Endothelial cell of umbilical vein (primary cell): ENCODE data around the gene C12orf76. TPM values are rescaled to one million over a fixed set of nuclear protein-coding genes. Genes with fewer than 3 reads are reported as not detected.
A peak's percentile ranks its signal among the peaks of the same experiment; 100 is the strongest.

Experiments used
- BruUV-seq: library from RNA; stranded (reverse); fragments of 400-500 nt; replicated peaks from 2 replicates; lab custom pipeline; 2021; lab: Mats Ljungman, UMichigan
- CTCF ChIA-PET: fragments of 300-600, 350-600 bp; sonication (Branson Sonifier 250); formaldehyde crosslinking; loops from one replicate; lab custom pipeline; 2021; ENCODE audit warnings: antibody characterized with exemption, inconsistent platforms; lab: Charles Lee
- POLR2A ChIA-PET: fragments of 300-600, 350-600 bp; sonication (Branson Sonifier 250); formaldehyde crosslinking; loops from one replicate; lab custom pipeline; 2021; ENCODE audit warnings: antibody characterized with exemption, inconsistent platforms; lab: Charles Lee
- DNase-seq: peaks from one replicate; pipeline ENCODE4 v3.0.0-alpha.2; 2011; ENCODE audit warnings: low read depth, low spot score
- FAIRE-seq: peaks from 2 replicates; lab custom pipeline; 2011; peaks lifted over from hg19 to GRCh38; lab: Jason Lieb, UNC
- H2AFZ ChIP-seq: 2 replicates; pipeline ENCODE4 v1.6.0; 2012; ENCODE audit warnings: low read depth, low read length, control low read depth, inconsistent platforms
- H3K27ac ChIP-seq: 2 replicates; pipeline ENCODE4 v1.5.1; 2011; ENCODE audit warnings: low read depth, mild to moderate bottlenecking, control low read depth, low read length, moderate library complexity; ENCODE audit not compliant: insufficient read depth
- H3K27me3 ChIP-seq, 2 experiments: 2 replicates each; pipeline versions ENCODE4 v1.6.0 to v1.6.1; 2011; ENCODE audit warnings: low read length in 2 of 2, mixed read lengths in 1 of 2; ENCODE audit not compliant: control insufficient read depth in 2 of 2, insufficient read depth in 2 of 2
- H3K36me3 ChIP-seq, 2 experiments: 2 replicates in 1 of 2; 3 replicates in 1 of 2; pipeline ENCODE4 v1.5.1; 2011; ENCODE audit warnings: low read length in 2 of 2, mild to moderate bottlenecking in 1 of 2, moderate library complexity in 1 of 2; ENCODE audit not compliant: control insufficient read depth in 2 of 2, insufficient read depth in 2 of 2; ENCODE audit errors: extremely low read depth in 1 of 2
- H3K4me1 ChIP-seq: 3 replicates; pipeline ENCODE4 v1.5.1; 2011; ENCODE audit warnings: mild to moderate bottlenecking, low read length; ENCODE audit not compliant: control insufficient read depth, insufficient read depth; ENCODE audit errors: extremely low read depth
- H3K4me2 ChIP-seq: 2 replicates; pipeline ENCODE4 v1.6.1; 2011; ENCODE audit warnings: low read length, control low read depth, mixed read lengths; ENCODE audit not compliant: insufficient read depth
- H3K4me3 ChIP-seq, 3 experiments: fragments of 200-600 bp in 1 of 3; sonication (generic), shearing (Covaris generic) in 1 of 3; replicated peaks in 1 of 3; 2 replicates each; pipeline ENCODE4 v1.5.1; 2011 to 2016; ENCODE audit warnings: control low read depth in 3 of 3, low read length in 3 of 3, mild to moderate bottlenecking in 2 of 3, inconsistent platforms in 1 of 3, low read depth in 1 of 3, moderate library complexity in 1 of 3; ENCODE audit not compliant: insufficient read depth in 1 of 3
- H3K79me2 ChIP-seq: 2 replicates; pipeline ENCODE4 v1.6.0; 2012; ENCODE audit warnings: low read length, inconsistent platforms; ENCODE audit not compliant: control insufficient read depth, insufficient read depth
- H3K9ac ChIP-seq: replicated peaks from 2 replicates; pipeline ENCODE3; 2011; ENCODE audit warnings: low read length, control low read depth; ENCODE audit not compliant: insufficient read depth; ENCODE audit errors: extremely low read depth
- H3K9me1 ChIP-seq: replicated peaks from 3 replicates; pipeline ENCODE4 v1.6.0; 2011; ENCODE audit warnings: mild to moderate bottlenecking, low read length; ENCODE audit not compliant: control insufficient read depth, insufficient read depth; ENCODE audit errors: extremely low read depth
- H3K9me3 ChIP-seq: replicated peaks from 2 replicates; pipeline ENCODE4 v1.5.1; 2012; ENCODE audit warnings: low read length, inconsistent platforms; ENCODE audit not compliant: control insufficient read depth, insufficient read depth
- H4K20me1 ChIP-seq: replicated peaks from 2 replicates; pipeline ENCODE3; 2011; ENCODE audit warnings: mild to moderate bottlenecking, low read length; ENCODE audit not compliant: control insufficient read depth, insufficient read depth; ENCODE audit errors: extremely low read depth
- GATA2 ChIP-seq: IDR thresholded peaks from 2 replicates; pipeline ENCODE4 v1.7.0; 2011; ENCODE audit warnings: low read depth, mild to moderate bottlenecking, moderate library complexity, mixed read lengths, low read length; ENCODE audit not compliant: insufficient read length, insufficient read depth
- JUN ChIP-seq: IDR thresholded peaks from 2 replicates; pipeline ENCODE4 v1.6.1; 2011; ENCODE audit warnings: borderline replicate concordance, low read depth; ENCODE audit not compliant: insufficient read length, insufficient read depth
- POLR2AphosphoS5 ChIP-seq: IDR thresholded peaks from 2 replicates; pipeline ENCODE4 v1.6.1; 2012; ENCODE audit warnings: low read depth, mild to moderate bottlenecking, control low read depth, low read length, moderate library complexity; ENCODE audit not compliant: insufficient read depth
- dilution Hi-C: fragments of 300-500 bp; cut with MboI; formaldehyde crosslinking; loops from one replicate; pipeline ENCODE4 v1.15.0; 2019; ENCODE audit warnings: low sequenced_read_pairs; ENCODE audit not compliant: extremely low pct_ligation_motif_present
- intact Hi-C: fragments of 100-400 bp; cut with micrococcal nuclease; formaldehyde crosslinking; loops from one replicate; pipeline ENCODE4 v1.10.0; 2022
- polyA plus RNA-seq, 4 experiments: library from polyadenylated mRNA; depleted of rRNA in 3 of 4; stranded (reverse) in 3 of 4; unstranded in 1 of 4; fragments of >200 nt; gene quantifications; 2 replicates each; pipeline versions ENCODE4 v1.2.1 to v1.2.3, GENCODE V29; 2011 to 2012; ENCODE audit warnings: missing spikeins in 1 of 4
- total RNA-seq: library from RNA; stranded (reverse); gene quantifications from 2 replicates; pipeline ENCODE4 v1.2.3, GENCODE V29; 2021

C12orf76 gene
- total and polyA plus RNA-seq, 2 donors (not counting 3 experiments of a cell fraction or from before 2014, with no cell fraction given), result 13.4 to 17.1 TPM

GRCh38 chr12:110024051-110024450 lies 24.3 kb downstream of the C12orf76 start:
- intact Hi-C loops (loop anchor here (1.0 to 2.0 kb wide), 3 partner anchors 15 to 25 kb away; partner anchors contain the start of gene ANKRD13A), dilution Hi-C loops (no loop called here)
- no TSS peak for BruUV-seq
- Histone ChIP-seq H3K4me2 (peak overlapping the region; percentile 20), H3K4me3 (no peak overlapping the region), H3K4me1 (peaks cover 28% of the 10 kb centered on the region), H3K27ac (peak overlapping the region; percentile 32), H4K20me1 (no peaks in the 10 kb centered on the region), H3K27me3 (no peaks in the 10 kb centered on the region), H3K9me1 (no peaks in the 10 kb centered on the region), H3K79me2 (no peaks in the 10 kb centered on the region), H3K9ac (peak overlapping the region; percentile 24), H3K36me3 (peaks cover 6 to 7% of the 10 kb centered on the region in 2 experiments), H2AFZ (no peak overlapping the region), H3K9me3 (no peaks in the 10 kb centered on the region)
- DNase-seq (no peak), FAIRE-seq (no peak)
- TF ChIP-seq POLR2AphosphoS5, result no peak
- TF ChIP-seq GATA2, result no peak
- ChIA-PET CTCF (interaction anchor here (0.8 to 1.6 kb wide), 18 partner anchors 10 to 407 kb away, joined by 3 to 12 read pairs (median 4); partner anchors contain the start of genes ANKRD13A and C12orf76), POLR2A (interaction anchor here (0.6 kb wide), 1 partner anchor 190 kb away, joined by 3 read pairs; no protein-coding TSS in a partner anchor)

GRCh38 chr12:110023059-110023980 lies 25.0 kb downstream of the C12orf76 start:
- dilution Hi-C loops, result no loop called here
- no peaks in the 10 kb centered on the region for H3K79me2 ChIP-seq
- H3K27ac ChIP-seq, result no peak overlapping the region
- no peak overlapping the region for H3K9ac ChIP-seq
- BruUV-seq, result no TSS peak
- H3K4me1 ChIP-seq, result peaks cover 28% of the 10 kb centered on the region
- TF ChIP-seq GATA2, result no peak
- TF ChIP-seq JUN, result no peak
- no peak overlapping the region for H2AFZ ChIP-seq
- POLR2A ChIA-PET, result no interaction called here
- CTCF ChIA-PET, result interaction anchor here (0.9 to 1.8 kb wide), 7 partner anchors 14 to 408 kb away, joined by 4 to 12 read pairs (median 4); partner anchors contain the start of gene C12orf76
- no peaks in the 10 kb centered on the region for H3K27me3 ChIP-seq
- FAIRE-seq (no peak), DNase-seq (no peak)
- no peak overlapping the region for H3K4me2 ChIP-seq
- H3K9me1 ChIP-seq, result no peaks in the 10 kb centered on the region
- intact Hi-C loops, result no loop called here
- peaks cover 5 to 8% of the 10 kb centered on the region in 2 experiments for H3K36me3 ChIP-seq
- no peaks in the 10 kb centered on the region for H3K9me3 ChIP-seq
- H4K20me1 ChIP-seq, result no peaks in the 10 kb centered on the region
- H3K4me3 ChIP-seq, result no peak overlapping the region
